ENCODE data around the gene MLXIP. TPM values are rescaled to one million over a fixed set of nuclear protein-coding genes. Genes with fewer than 3 reads are reported as not detected.

The MLXIP gene
- total RNA-seq, 4 donors from 2014 or later, result 9.6 to 20.0 (median 11.4) TPM

DNA sequence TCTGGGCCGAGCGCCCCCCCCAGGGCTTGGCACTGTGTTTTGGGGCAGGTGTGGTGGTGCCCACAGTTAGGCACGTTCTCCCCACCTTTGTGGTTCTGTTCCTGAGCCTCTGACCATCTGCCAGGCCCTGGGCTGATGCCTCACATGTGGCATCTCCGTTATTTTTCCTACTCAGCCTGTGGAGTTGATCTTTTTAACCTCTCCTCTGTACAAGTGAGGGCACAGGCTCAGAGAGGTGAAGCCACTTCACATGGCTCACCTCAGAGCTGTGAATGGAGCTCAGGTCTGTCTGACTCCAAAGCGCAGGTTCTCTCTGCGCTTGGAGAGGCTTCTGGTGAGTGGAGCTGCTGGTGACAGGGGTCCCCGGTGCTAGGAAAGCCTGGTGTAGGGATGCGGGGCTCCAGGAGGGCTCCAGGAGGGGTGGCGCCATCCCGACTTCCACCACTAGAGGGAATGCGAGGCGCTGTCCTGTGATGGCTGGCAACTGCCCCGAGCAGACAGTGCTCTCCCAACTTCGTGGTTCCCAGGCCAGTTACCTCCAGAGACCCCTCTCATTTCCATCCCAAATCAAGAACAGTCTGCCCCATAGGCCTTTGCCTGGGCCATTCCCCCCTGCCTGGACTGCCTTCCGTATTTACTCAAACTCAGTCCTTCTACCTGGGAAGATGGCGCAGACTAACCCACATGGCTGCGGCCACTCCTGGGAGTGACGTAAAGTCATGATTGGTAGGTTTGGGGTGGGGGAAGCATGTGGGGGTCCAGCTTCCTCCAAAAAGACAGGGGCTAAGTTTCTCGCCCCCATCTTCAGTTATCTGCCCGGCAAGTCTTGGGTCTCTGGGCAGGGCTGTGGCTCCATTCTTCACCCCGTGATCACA lies 47.0 kb upstream of the MLXIP start:
- H3K36me3 ChIP-seq, result peaks cover 0 to 18% (median 0%) of the 10 kb centered on the region in 3 donors
- H3K27me3 ChIP-seq, result peaks cover 0 to 3% (median 0%) of the 10 kb centered on the region in 4 donors
- no peak overlapping the region for H3K4me3 ChIP-seq
- H3K9me3 ChIP-seq, result no peaks in the 10 kb centered on the region
- TF ChIP-seq, protein P1, sequence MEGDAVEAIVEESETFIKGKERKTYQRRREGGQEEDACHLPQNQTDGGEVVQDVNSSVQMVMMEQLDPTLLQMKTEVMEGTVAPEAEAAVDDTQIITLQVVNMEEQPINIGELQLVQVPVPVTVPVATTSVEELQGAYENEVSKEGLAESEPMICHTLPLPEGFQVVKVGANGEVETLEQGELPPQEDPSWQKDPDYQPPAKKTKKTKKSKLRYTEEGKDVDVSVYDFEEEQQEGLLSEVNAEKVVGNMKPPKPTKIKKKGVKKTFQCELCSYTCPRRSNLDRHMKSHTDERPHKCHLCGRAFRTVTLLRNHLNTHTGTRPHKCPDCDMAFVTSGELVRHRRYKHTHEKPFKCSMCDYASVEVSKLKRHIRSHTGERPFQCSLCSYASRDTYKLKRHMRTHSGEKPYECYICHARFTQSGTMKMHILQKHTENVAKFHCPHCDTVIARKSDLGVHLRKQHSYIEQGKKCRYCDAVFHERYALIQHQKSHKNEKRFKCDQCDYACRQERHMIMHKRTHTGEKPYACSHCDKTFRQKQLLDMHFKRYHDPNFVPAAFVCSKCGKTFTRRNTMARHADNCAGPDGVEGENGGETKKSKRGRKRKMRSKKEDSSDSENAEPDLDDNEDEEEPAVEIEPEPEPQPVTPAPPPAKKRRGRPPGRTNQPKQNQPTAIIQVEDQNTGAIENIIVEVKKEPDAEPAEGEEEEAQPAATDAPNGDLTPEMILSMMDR (IDR thresholded peaks at IDR 0.05), result peak; percentile 44 to 76 (median 62)
- TF ChIP-seq POLR2A (IDR thresholded peaks at IDR 0.05), result no peak
- 54 to 91% methylated on average over 8 to 11 of the region's 21 CpGs for WGBS, 2 donors
- intact Hi-C loops (cut with DNase I), result no loop called here
- DNase-seq, result no peak
- H3K4me1 ChIP-seq, result peaks cover 19 to 58% (median 19%) of the 10 kb centered on the region in 3 donors
- no peak overlapping the region for H3K27ac ChIP-seq

DNA sequence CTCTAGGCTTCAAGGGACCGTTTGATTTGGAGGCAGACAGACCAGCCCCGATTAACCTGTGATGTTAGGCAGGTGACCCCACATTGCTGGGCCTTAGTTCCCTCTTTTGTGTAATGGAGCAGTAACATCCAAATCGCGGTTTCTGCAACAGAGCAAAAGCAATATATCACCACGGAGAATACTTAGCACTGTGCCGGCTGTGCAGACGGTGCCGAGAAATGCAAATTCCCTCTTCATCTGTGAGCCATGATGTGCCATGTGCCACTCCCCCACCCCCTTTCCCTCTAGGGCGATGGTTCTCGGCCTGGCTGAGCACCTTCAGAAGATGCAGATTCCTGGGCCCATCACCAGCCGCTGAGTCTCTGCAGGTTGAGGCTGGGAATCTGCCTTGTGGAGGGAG lies 46.0 kb upstream of the MLXIP start:
- intact Hi-C loops (cut with DNase I), result no loop called here
- Histone ChIP-seq H3K4me3 (no peak overlapping the region), H3K27me3 (peaks cover 0 to 3% (median 0%) of the 10 kb centered on the region in 4 donors), H3K9me3 (no peaks in the 10 kb centered on the region), H3K4me1 (peaks cover 19 to 58% (median 19%) of the 10 kb centered on the region in 3 donors), H3K36me3 (peaks cover 0 to 28% (median 0%) of the 10 kb centered on the region in 3 donors), H3K27ac (no peak overlapping the region)
- no peak for DNase-seq
- 84 to 88% methylated on average over 11 of the region's 11 CpGs for WGBS, 2 donors
- TF ChIP-seq POLR2A (IDR thresholded peaks at IDR 0.05), result no peak
- TF ChIP-seq, protein P1 (IDR thresholded peaks at IDR 0.05), result no peak

DNA sequence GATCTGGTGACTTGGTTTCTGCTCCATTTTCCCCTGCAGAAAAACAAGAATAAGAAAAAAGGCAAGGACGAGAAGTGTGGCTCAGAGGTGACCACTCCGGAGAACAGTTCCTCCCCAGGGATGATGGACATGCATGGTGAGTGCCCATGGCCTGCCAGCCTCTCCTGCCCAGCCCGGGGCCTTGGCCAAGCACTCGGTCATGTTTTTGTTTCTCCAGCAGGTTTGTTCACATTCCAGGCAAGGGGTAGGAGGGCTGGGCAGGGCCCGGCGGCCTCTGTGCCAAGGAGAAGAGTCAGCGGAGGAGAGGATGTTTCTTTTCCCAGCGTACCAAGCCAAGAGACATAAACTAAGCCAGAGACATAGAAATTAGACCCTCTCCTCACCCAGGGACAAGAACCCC lies 43.3 kb upstream of the MLXIP start:
- no peak for TF ChIP-seq POLR2A (IDR thresholded peaks at IDR 0.05)
- TF ChIP-seq, protein P1 (IDR thresholded peaks at IDR 0.05), result no peak
- WGBS, 2 donors, result 50 to 69% methylated on average over 2 of the region's 8 CpGs
- H3K4me1 ChIP-seq, result peaks cover 1 to 31% (median 16%) of the 10 kb centered on the region in 3 donors
- no peak for DNase-seq
- H3K4me3 ChIP-seq, result no peak overlapping the region
- no peaks in the 10 kb centered on the region for H3K27me3 ChIP-seq
- H3K9me3 ChIP-seq, result no peaks in the 10 kb centered on the region
- intact Hi-C loops (cut with DNase I), result no loop called here
- peak overlapping the region in 3 of 4 donors; percentile 48 to 53 (median 50) for H3K27ac ChIP-seq
- peaks cover 0 to 31% (median 0%) of the 10 kb centered on the region in 3 donors for H3K36me3 ChIP-seq

DNA sequence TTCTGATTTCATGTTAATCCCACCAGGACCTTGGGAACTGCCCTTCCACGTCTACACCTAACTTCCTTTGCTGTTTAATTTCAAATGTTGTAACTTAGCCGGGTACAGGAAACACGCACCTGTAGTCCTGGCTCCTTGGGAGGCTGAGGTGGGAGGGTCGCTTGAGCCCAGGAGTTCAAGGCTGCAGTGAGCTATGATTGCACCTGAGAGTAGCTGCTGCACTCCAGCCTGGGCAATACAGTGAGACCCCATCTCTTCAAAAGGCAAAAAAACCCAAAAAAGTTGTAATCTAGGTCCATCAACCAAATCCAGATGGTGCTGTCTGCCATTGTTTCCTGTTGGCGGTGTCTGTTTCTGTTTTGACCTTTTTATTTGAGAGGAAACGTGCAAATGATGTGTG lies 42.4 kb upstream of the MLXIP start:
- peaks cover 0 to 23% (median 11%) of the 10 kb centered on the region in 3 donors for H3K4me1 ChIP-seq
- no peaks in the 10 kb centered on the region for H3K27me3 ChIP-seq
- 78 to 90% methylated on average over 3 to 6 of the region's 6 CpGs for WGBS, 2 donors
- no peaks in the 10 kb centered on the region for H3K9me3 ChIP-seq
- H3K4me3 ChIP-seq, result no peak overlapping the region
- TF ChIP-seq POLR2A (IDR thresholded peaks at IDR 0.05), result no peak
- TF ChIP-seq, protein P1 (IDR thresholded peaks at IDR 0.05), result no peak
- intact Hi-C loops (cut with DNase I), result no loop called here
- no peak for DNase-seq
- peaks cover 0 to 40% (median 0%) of the 10 kb centered on the region in 3 donors for H3K36me3 ChIP-seq
- H3K27ac ChIP-seq, result no peak overlapping the region
